ENCODE data around the gene NINJ2.

DNA sequence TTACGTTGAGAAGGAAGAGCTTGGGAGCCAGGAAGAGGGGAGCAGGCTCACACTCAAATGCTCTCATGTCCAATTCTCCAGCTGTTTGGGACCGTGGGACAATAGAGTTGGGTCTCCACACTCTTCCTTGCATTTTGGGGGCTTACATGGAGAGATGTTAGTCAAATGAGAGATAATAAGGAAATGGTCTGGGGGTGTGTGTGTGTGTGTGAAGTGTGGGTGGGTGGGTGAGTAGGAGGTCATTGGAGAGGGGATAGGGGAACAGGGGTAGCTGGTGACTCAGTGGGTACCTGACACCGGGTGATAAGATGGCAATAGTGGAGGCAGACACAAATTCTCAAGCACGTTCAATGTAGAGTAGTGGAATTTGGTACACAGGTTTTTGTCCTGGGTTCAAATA is 135.5 kb downstream of the NINJ2 start:
- TF ChIP-seq, protein P1, sequence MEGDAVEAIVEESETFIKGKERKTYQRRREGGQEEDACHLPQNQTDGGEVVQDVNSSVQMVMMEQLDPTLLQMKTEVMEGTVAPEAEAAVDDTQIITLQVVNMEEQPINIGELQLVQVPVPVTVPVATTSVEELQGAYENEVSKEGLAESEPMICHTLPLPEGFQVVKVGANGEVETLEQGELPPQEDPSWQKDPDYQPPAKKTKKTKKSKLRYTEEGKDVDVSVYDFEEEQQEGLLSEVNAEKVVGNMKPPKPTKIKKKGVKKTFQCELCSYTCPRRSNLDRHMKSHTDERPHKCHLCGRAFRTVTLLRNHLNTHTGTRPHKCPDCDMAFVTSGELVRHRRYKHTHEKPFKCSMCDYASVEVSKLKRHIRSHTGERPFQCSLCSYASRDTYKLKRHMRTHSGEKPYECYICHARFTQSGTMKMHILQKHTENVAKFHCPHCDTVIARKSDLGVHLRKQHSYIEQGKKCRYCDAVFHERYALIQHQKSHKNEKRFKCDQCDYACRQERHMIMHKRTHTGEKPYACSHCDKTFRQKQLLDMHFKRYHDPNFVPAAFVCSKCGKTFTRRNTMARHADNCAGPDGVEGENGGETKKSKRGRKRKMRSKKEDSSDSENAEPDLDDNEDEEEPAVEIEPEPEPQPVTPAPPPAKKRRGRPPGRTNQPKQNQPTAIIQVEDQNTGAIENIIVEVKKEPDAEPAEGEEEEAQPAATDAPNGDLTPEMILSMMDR (IDR thresholded peaks at IDR 0.05), result no peak
- TF ChIP-seq POLR2A (IDR thresholded peaks at IDR 0.05) (no peak), POLR2AphosphoS5 (IDR thresholded peaks at IDR 0.05) (no peak), EP300 (IDR thresholded peaks at IDR 0.05; ENCODE audit: low read depth) (no peak)
